GM23338 (cell line): Measurements from ENCODE around the gene ARHGAP28. TPM values are rescaled to one million over a fixed set of nuclear protein-coding genes. Genes with fewer than 3 reads are reported as not detected.

Source experiments
- ATAC-seq: fragments of 200-7000 bp; cut with Tn5 transposase; 3 replicates; pipeline ENCODE4 v1.9.1; 2020
- DNase-seq: peaks from one replicate; pipeline ENCODE4 v3.0.0-alpha.2; 2015; ENCODE audit warnings: low spot score
- H2AFZ ChIP-seq: fragments of 200-600 bp; sonication (generic); 2 replicates; pipeline ENCODE4 v1.8.0; 2016; ENCODE audit warnings: antibody characterized with exemption, mild to moderate bottlenecking, moderate library complexity
- H3F3A ChIP-seq: fragments of 200-600 bp; sonication (generic); replicated peaks from 2 replicates; pipeline ENCODE4 v1.8.0; 2017; ENCODE audit warnings: antibody characterized with exemption, mixed run types, low read depth
- H3K27ac ChIP-seq: fragments of 200-600 bp; sonication (generic); 2 replicates; pipeline ENCODE4 v1.6.1; 2016; ENCODE audit warnings: low read depth
- H3K27me3 ChIP-seq: fragments of 200-600 bp; sonication (generic); 2 replicates; pipeline ENCODE4 v1.8.0; 2016; ENCODE audit warnings: mild to moderate bottlenecking, mixed run types, moderate library complexity; ENCODE audit not compliant: insufficient read depth
- H3K36me3 ChIP-seq: fragments of 200-600 bp; sonication (generic); 2 replicates; pipeline ENCODE4 v1.8.0; 2016; ENCODE audit warnings: mild to moderate bottlenecking; ENCODE audit not compliant: insufficient read depth
- H3K4me1 ChIP-seq: fragments of 200-600 bp; sonication (generic); 2 replicates; pipeline ENCODE4 v1.8.0; 2016; ENCODE audit warnings: mild to moderate bottlenecking, moderate library complexity; ENCODE audit not compliant: insufficient read depth
- H3K4me2 ChIP-seq: fragments of 200-600 bp; sonication (generic); 2 replicates; pipeline ENCODE4 v1.7.1; 2017; ENCODE audit warnings: mixed run types
- H3K4me3 ChIP-seq: fragments of 200-600 bp; sonication (generic); 2 replicates; pipeline ENCODE4 v1.6.1; 2016; ENCODE audit warnings: mixed run types
- H3K79me2 ChIP-seq: fragments of 200-600 bp; sonication (generic); replicated peaks from 2 replicates; pipeline ENCODE4 v1.8.0; 2017; ENCODE audit warnings: mild to moderate bottlenecking; ENCODE audit not compliant: insufficient read depth
- H3K9me2 ChIP-seq: fragments of 200-600 bp; sonication (generic); 2 replicates; pipeline ENCODE4 v1.8.0; 2017; ENCODE audit not compliant: insufficient read depth
- H4K20me1 ChIP-seq: fragments of 200-600 bp; sonication (generic); replicated peaks from 2 replicates; pipeline ENCODE4 v1.8.0; 2017; ENCODE audit warnings: mild to moderate bottlenecking; ENCODE audit not compliant: insufficient read depth
- H3K27ac Mint-ChIP-seq: 2 replicates; pipeline ENCODE4 v1.8.0; 2020; ENCODE audit warnings: inconsistent platforms, mild to moderate bottlenecking, moderate library complexity, mixed read lengths
- H3K27me3 Mint-ChIP-seq: 3 replicates; pipeline ENCODE4 v1.8.0; 2022; ENCODE audit warnings: low read depth, mild to moderate bottlenecking, moderate library complexity, mixed read lengths, inconsistent platforms; ENCODE audit not compliant: insufficient read depth, poor library complexity
- H3K36me3 Mint-ChIP-seq: 3 replicates; pipeline ENCODE4 v1.8.0; 2021; ENCODE audit warnings: low read depth, mild to moderate bottlenecking, inconsistent platforms, moderate library complexity, mixed read lengths
- H3K4me1 Mint-ChIP-seq: 3 replicates; pipeline ENCODE4 v1.8.0; 2020; ENCODE audit warnings: mild to moderate bottlenecking, inconsistent platforms, mixed read lengths
- H3K4me3 Mint-ChIP-seq: 3 replicates; pipeline ENCODE4 v1.8.0; 2021; ENCODE audit warnings: moderate library complexity, mild to moderate bottlenecking, inconsistent platforms, mixed read lengths
- H3K9me3 Mint-ChIP-seq: 3 replicates; pipeline ENCODE4 v1.8.0; 2020; ENCODE audit warnings: moderate library complexity, mild to moderate bottlenecking, inconsistent platforms, mixed read lengths
- EZH2phosphoT487 ChIP-seq: fragments of 200-600 bp; sonication (generic); IDR thresholded peaks from one replicate; pipeline ENCODE4 v1.8.1; 2018; ENCODE audit warnings: antibody characterized with exemption; ENCODE audit not compliant: unreplicated experiment
- REST ChIP-seq: IDR thresholded peaks from one replicate; pipeline ENCODE4 v1.6.1; 2018; ENCODE audit warnings: antibody characterized with exemption; ENCODE audit not compliant: unreplicated experiment
- STAT1 ChIP-seq: IDR thresholded peaks from one replicate; pipeline ENCODE4 v1.6.1; 2016; ENCODE audit warnings: antibody characterized with exemption; ENCODE audit not compliant: unreplicated experiment
- ZNF114 ChIP-seq: fragments of 250-450 bp; sonication (Bioruptor Pico); IDR thresholded peaks from 2 replicates; pipeline ENCODE4 v1.5.0; 2020; ENCODE audit warnings: mild to moderate bottlenecking, moderate library complexity
- ZNF331 ChIP-seq: fragments of 250-450 bp; sonication (Bioruptor Pico); IDR thresholded peaks from 2 replicates; pipeline ENCODE4 v1.5.0; 2020; ENCODE audit warnings: low read depth, mild to moderate bottlenecking, moderate library complexity
- ZNF462 ChIP-seq: fragments of 250-450 bp; sonication (Bioruptor Pico); IDR thresholded peaks from 2 replicates; pipeline ENCODE4 v1.5.0; 2020; ENCODE audit warnings: mild to moderate bottlenecking, moderate library complexity
- polyA plus RNA-seq: library from polyadenylated mRNA; unstranded; fragments of >200 nt; fragmentation: Nextera tagmentation; extraction: Ambion mirVana; gene quantifications from 2 replicates; pipeline ENCODE4 v1.2.1, GENCODE V29; 2016
- total RNA-seq: library from RNA; depleted of rRNA; stranded (reverse); fragments of >200 nt; shearing (Covaris generic); gene quantifications from 2 replicates; pipeline ENCODE4 v1.2.3, GENCODE V29; 2014

Gene ARHGAP28
- total and polyA plus RNA-seq, 2 experiments from 2014 or later, result 2.8 to 9.6 TPM

- ATAC-seq (no peak), DNase-seq (no peak)
- Mint-ChIP-seq H3K27ac (no peak overlapping the region; the same call in 1 of the 2 replicates), H3K36me3 (no peaks in the 10 kb centered on the region), H3K4me1 (peaks cover 34% of the 10 kb centered on the region), H3K27me3 (peaks cover 4% of the 10 kb centered on the region), H3K4me3 (no peak overlapping the region), H3K9me3 (no peaks in the 10 kb centered on the region)
- no peak overlapping the region for H3K27ac ChIP-seq
- no peaks in the 10 kb centered on the region for H3K9me2 ChIP-seq
- H3F3A ChIP-seq, result no peaks in the 10 kb centered on the region
- no peak overlapping the region for H3K4me3 ChIP-seq
- H3K4me2 ChIP-seq, result no peak overlapping the region
- H3K79me2 ChIP-seq, result no peaks in the 10 kb centered on the region
- H3K27me3 ChIP-seq, result no peaks in the 10 kb centered on the region
- H2AFZ ChIP-seq, result no peak overlapping the region
- no peaks in the 10 kb centered on the region for H3K36me3 ChIP-seq
- peaks cover 28% of the 10 kb centered on the region for H3K4me1 ChIP-seq
- TF ChIP-seq ZNF462 (CRISPR knock-in tag) (no peak), EZH2phosphoT487 (no peak), ZNF114 (CRISPR knock-in tag) (no peak), STAT1 (no peak), ZNF331 (CRISPR knock-in tag) (no peak), REST (no peak)
- H4K20me1 ChIP-seq, result no peaks in the 10 kb centered on the region
Observed at GRCh38 chr18:6781796-6782195, 52.3 kb downstream of the ARHGAP28 start.
